HG02642 (cell line): ENCODE measurements around the gene STEAP4.

Experiments
- ATAC-seq: cut with Tn5 transposase; IDR thresholded peaks from one replicate; pipeline ENCODE4 v1.9.1; 2021; ENCODE audit warnings: mild to moderate bottlenecking; ENCODE audit not compliant: unreplicated experiment, poor library complexity

The STEAP4 gene

DNA sequence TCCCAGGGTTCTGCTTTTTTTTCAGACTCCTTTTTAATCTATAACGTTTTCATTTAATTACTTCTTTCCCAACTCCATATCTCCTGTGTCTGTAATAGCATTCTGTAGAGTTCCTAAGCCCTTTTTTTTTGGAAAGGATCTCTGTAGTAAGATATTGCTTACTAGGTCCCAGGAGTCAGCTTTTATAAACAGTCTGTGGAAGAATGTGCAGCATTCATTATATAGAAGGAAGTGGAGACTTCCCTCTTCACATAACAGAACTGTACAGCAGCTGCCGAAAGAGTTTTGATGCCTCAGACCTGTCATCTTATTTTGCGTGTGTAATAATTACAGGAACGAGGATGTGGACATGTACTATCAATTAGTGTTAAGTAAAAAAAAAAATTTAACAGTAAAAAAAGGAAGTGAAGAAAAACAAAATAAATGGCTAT lies 7.4 kb upstream of the STEAP4 start:
- no peak for ATAC-seq

DNA sequence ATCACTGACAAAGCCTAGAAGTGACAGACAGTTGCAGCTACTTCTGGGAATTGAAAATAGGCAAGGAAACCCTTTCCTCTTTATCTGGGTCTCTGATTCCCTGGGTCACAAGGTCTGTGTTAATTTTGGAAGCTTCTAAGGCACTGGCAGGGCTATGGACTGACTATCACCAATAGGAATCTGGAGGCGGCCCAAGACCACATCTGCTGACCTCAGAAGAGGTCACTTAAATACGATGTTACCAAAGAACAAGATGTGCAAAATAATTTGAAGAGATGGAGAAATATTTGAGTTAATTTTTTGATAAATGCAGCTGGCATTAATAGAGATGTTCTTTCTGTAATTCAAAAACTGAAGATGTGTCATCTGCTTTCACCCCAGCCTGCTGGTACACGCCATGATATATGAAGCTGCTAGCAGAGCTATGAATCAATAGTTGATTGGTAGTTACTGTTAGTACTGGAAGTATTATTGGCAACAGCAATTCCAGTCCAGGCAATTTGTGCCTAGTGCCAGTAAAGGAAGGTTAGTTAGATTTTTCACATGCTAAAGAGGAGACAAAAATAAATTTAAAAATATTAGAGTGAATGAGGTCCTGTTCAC lies 5.5 kb upstream of the STEAP4 start:
- no peak for ATAC-seq

DNA sequence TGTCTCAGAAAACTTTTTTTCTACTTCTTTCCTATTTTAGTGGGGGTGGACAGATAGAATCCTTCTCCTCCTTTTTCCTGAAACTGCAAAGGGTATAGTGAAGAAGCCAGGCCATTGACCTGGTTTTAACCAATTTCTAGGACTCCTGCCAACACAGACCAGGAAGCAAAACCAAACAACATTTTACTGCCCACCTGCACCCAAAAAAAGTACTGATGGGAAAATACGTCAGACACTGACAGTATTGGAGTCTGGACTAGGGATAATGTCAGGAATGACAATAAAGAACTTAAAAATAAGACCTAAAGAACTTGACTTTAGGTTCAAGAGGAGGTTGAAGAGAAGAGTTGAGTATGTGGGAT lies 5.0 kb upstream of the STEAP4 start:
- ATAC-seq = no peak

DNA sequence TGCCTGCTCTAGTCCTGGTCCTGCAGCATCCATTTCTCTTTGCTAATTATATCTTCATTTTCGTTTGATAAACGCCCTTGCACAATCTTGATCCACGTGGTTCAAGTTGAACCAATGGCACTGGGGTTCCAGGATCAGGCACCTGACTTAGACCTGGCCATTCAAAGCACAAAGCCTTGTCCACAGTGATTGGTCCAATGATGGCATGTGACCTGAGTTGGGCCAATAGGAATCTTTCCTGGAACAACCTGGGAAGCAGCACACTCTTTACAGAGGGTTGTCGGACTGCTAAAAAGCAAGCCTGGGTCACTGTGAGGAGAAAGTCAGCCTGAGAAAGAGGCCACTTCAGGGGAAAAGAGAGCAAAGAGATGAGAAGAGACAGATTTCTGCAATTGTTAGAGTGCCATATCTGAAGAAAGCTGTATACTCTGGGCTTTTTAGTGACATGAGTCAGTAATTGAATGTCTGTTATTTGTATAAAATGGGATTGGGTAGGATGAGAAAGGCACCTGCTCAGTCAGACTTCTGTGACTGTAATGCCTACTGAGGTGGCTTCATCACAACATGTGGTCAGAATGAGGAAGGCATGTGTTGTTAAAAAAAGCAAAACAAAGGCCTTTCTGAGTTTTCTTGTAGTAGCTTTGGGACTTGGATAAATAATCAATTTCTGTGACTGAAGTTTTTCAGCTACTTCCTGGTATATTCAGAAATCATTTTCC lies 4.4 kb upstream of the STEAP4 start:
- no peak for ATAC-seq

DNA sequence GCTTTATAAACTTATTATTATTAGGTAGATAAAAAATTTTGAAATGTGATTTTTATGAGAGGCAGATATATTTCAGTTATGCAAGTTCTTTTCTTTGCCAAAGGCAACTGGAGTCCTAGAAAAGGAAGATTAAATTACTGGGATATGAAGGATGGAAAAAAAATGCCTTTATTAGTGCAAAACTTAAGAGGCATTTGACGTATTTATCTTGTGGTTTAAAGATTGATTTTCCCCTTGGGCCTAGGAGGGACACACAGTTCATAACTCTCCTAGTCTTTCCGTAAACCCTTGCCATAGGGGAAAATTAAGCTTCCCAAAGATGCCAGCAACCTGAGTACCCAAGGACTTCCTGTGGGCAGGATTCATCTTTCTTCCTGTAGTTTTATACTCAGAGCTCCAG lies 3.1 kb upstream of the STEAP4 start:
- ATAC-seq = no peak

DNA sequence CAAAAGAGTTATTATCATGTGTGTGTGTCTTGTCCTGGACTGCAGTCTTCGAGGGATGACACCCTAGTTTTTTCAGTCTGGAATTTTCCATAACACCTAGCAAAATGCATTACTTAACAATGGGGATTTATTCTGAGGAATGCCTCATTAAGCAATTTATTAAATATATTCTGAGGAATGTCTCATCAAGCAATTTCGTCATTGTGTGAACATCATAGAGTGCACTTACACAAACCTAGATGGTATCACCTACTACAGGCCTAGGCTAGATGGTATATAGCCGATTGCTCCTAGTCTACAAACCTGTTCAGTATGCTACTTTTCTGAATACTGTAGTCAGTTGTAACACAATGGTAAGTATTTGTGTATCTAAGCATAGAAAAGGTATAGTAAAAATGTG lies 1.1 kb upstream of the STEAP4 start:
- no peak for ATAC-seq

DNA sequence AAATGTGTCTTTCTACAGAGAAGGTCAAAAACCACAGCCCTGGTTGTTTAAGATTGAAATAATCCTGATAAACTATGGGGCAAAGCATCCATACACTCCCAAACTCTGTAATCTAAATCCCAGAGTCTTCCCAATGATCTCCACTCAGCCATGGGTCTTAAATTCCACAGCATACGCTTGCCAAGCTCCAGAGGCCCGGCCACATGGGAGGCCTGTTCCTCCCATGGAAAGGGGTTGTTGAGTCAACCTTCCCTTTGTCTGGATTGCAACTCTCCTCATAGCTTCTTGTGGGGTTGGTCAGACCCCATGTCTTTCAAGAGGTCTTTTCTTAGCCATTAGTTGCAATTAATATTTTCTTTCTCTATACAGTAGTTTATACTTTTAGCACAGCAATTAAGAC lies 718 bp upstream of the STEAP4 start:
- ATAC-seq = no peak

DNA sequence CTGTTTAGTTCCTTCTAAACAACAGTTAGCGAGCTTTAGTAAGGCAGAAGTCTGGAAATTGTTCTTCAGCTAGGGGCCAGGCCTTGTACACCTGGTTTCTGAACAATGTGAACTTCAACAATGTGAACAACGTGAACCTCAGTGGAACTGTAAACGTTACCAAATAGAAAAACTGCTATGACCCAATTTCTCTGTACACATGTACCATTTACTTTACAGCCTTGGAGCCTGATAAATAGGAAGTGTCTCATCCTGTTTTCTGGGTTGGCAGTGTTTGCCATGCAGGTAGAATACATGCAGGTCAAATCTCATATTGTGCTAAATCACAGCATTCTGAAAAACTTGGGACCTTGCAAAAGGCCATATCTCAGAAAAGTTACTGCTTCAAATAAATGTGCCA lies 1.6 kb downstream of the STEAP4 start:
- no peak for ATAC-seq

DNA sequence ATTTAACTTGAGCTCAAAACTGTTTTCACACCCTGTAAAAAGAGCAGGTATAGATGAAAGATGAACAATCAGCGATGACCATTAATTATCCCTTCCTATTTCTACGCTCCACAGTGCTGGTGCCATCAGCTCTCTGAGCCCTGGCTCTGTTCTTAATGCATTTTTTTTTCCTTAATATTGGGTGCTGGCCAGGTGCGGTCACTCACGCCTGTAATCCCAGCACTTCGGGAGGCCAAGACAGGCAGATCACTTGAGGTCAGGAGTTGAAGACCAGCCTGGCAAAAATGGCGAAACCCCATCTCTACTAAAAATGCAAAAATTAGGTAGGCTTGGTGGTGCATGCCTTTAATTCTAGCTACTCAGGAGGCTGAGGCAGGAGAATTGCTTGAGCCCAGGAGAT lies 4.2 kb downstream of the STEAP4 start:
- ATAC-seq = no peak

DNA sequence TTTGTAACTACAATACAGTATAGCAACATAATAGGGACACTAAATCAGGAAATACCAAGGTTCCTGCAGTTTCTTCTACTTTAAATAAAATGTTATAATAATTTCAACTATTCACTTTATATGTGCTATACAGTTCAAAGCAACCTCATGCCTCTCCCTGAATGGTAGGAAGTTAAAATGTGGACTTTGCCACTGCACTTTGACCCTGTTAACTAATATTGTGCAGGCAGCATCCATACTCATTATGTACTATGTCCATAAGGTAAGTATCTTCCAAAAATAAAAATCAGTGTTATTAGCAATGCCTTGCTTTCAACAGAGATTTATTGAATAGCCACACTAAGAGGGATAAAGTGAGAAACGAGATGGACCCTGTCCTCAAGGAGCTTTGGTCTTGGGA lies 4.8 kb downstream of the STEAP4 start:
- no peak for ATAC-seq

DNA sequence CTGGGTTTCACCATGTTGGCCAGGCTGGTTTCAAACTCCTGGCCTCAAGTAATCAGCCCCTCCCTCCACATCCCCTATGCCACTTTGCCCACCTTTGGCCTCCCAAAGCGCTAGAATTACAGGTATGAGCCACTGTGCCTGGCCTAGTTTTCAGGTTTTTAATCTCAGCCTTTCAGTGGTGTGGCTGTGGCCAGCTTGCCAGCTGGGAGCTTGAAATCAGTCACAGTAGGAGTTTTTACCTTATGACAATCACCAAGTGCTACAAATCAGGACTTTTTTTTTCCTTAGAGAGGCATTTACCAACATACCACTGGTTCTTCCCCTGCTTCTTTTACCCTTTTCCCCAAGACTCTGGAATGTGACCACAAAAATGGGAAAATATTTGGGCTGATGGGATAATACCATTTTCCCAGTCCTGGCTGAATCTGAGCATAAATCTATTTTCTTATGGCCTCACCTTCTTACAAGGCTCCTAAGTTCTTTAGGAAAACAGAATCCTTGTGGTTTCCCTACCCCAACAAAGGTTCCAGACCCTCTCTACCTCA lies 6.2 kb downstream of the STEAP4 start:
- no peak for ATAC-seq

DNA sequence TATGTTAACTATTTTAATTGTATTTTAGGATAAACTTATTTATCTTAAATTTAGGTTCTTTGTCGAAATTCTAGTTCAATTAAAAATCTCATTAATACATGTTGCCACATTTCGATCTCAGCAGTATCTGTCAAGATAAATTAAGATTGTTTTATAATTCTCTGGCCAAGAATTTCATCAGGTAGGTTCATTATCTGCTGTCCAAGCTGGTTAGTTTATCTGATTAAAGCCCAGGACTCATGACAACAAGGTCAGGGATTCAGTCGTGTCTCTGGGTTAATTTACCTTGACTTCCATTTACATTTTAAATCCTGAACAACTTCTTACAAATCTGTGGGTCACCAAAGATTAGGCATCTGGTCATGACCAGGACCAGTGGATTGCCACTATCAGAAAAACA lies 7.6 kb downstream of the STEAP4 start:
- no peak for ATAC-seq

DNA sequence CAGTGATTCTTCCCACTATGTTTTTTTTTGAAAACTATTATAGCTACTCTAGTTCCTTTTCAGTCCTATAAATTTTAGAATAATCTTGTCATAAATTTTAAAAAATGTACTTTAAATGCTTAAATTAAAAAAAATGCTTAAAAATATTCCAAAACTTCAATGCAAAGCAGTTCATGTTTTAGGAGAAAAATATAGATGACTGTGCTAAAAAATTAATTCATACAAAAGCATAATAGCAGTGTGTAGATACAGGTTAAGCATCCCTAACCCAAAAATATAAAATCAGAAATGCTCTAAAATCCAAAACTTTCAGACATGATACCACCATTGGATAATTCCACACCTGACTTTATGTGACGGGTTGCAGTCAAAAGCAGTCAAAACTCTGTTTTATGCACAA lies 12.8 kb downstream of the STEAP4 start:
- ATAC-seq = no peak

DNA sequence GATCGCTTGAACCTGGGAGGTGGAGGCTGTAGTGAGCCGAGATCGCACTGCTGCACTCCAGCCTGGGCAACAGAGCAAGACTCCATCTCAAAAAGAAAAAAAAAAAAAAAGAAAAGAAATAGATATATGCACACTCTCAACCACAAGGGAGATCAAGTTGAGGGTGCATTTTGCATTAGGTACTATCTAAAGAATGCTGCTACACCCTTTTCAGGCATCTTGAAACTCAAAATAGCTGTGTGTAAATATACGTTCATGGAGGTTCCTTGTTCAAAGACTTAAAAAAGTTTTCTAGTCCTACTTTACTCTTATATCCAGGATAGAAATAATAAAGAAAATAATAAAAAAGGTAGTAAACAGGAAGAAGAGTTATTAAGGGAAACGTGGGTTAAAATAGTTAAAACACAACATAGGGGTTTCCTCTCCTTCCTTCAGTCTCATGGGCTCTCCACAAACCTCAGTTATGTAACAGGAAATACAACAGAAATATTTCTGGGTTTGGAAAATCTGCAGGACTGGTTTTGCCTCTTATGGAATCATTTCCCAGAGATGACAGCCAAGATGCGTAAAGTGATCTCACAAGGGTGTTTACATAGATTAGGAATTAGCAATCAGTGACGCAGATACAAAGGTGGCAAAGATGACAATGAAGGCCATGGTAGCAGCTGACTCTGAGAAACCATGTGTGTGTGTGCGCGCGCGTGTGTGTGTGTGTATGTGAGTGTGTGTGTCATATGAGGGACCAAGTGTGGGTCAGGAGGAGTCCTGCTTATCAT lies 15.1 kb downstream of the STEAP4 start:
- no peak for ATAC-seq

DNA sequence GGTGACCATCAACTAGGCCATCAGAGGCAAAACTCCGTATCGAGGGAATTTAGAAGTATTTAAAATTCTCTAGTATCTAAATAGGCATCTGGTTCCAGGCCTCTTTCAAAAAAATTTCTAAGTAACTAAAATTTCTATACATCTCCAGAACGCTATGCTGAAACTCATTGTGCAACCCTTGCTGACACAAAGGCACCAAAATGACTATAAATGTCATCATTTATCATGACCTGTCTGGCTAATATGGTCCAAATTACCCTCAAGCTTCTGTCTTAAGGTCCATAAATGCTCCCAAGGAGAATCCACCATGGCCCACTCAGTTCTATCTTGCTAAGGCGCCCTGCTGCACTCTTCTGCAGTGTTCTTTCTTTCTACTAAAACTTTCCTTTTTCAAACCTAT lies 16.2 kb downstream of the STEAP4 start:
- ATAC-seq = no peak

DNA sequence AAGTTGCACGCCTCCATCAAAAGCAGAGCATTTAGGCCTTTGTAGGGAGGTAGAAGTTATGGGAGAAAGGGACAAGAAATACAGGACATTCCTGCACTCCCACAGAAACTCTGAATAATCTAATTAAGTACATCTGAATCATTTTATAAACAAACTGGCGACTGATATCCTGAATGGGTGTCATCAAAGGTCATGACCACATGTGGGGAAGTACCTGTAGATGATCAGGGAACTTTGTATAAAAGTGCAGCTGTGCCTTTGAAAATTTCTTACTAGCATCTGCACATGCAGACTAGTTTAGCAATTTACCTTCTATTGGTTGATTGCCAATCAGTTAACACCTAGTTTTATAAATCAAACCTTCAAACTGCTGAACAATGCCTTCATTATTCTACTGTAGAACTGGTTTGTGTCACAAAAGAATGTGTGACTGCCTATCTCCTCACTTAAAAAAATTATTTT lies 17.1 kb downstream of the STEAP4 start:
- ATAC-seq = no peak

DNA sequence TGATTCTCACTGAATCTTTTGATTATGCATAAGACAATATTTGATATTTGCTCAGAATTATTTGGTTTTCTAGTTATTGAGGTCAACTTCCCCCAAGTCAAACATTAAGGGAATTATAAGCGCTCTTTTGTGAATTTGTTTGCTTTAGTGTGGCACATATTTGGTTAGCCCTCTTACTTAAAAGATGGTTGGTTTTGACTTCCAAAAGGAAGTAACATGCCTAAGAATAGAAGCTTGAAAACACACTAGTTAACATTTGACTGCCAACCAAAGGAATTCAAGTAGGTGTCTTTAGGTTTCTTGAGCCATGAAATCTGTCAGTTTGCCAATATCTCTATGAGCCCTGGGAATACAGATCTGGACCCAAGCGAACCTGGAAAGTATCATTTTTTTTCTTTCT lies 24.9 kb downstream of the STEAP4 start:
- no peak for ATAC-seq

DNA sequence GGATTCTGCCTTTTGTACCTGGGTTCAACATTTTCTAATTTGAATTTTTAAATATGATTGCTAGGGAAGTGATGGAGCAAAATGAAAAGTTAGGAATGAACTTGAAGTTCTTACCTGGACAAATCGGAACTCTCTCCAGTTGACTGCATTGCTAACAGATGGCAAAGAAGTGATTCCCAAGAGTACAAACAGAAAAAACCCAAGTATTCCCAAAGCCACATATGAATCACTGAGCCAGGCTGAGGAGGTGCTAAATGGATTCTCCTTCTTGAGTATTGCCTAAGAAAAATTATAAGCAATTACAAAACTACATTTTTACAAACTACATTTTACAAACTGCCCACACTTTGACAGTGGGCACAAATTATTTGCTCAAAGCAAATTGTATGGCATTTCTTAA lies 25.9 kb downstream of the STEAP4 start:
- no peak for ATAC-seq

DNA sequence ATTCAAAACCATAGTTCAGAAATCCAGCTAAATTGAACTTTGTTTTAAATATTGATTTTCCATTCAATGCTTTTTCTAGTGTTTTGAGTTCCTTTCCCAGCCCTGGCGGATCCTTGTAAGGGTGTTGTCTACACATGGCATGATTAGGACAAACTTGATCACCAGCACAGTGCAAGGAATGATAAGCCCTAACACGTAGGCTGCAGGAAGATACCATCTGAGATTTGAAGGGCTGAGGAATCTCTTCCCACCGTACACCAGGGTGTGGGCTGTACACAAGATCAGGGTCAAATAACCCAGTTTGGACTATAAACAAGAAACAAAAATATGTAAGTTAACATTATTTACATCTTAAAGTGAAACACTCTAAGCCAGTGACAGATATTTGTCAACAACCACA lies 27.4 kb downstream of the STEAP4 start:
- no peak for ATAC-seq

DNA sequence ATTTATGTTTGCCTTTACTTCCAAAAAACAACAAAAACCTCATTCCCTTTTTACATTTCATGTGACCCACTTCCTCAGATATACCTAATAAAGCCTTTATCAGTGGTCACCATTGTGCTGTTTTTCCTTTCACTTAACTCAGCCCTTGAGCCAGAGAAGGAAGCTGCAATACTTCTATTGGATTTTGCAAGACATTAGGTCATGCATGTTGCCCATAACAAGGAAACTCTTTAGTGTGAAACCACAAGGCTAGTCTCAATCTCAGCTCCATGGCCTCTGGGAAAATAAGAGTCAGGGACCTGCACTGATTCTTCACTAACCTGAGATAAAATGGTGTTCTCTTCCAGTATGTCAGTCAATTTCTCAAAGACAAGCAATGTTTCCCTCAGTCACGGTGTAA lies 27.8 kb downstream of the STEAP4 start:
- ATAC-seq = no peak

DNA sequence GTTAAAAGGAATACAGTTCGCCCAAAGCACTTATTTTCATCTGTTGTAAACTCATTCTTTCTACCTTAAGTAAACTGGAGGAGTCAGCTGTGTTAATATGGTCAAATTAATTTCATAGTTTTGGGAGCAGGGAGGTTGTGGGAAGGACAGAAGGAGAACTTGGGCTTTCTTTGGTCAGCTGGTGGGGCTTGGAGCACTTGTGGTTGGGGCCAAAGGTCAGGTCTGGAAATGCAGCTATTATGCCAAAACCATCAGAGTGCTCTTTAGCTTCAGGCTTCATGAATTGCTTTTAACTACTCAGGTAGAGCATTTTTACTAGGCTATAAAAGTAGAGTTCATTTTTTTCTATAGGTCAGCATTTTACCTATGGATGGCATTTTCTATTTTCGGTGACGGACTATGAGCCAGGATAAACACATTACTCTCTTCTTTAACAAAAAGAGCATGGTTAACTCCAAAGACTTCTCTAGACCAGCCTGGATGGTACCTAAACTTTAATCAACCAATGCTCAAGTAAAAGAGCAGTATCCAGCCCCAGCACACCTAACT lies 30.0 kb downstream of the STEAP4 start:
- ATAC-seq = no peak
